RWPE1 (cell line): ENCODE measurements around the gene ANXA8.
"Not testable (repeated sequence)": the region's sequence is repeated elsewhere in the genome, so short reads cannot be mapped to it uniquely, and the experiment has no call there.

Source experiments
- CTCF ChIA-PET: fragments of 350-600 bp; sonication (Branson Sonifier 250); formaldehyde crosslinking; extraction: SDS; loops from one replicate; lab custom pipeline; 2021; lab: Yijun Ruan, JAX
- POLR2A ChIA-PET: fragments of 400-600 bp; formaldehyde crosslinking; extraction: SDS; loops from one replicate; lab custom pipeline; 2020; ENCODE audit warnings: antibody characterized with exemption; ENCODE audit not compliant: low non-redundant PET; lab: Yijun Ruan, JAX
- DNase-seq: peaks from one replicate; pipeline ENCODE4 v3.0.0; 2012; ENCODE audit warnings: low spot score
- H3K27ac ChIP-seq: fragments of 450-650 bp; 2 replicates; pipeline ENCODE4 v1.5.1; 2017
- CTCF ChIP-seq: fragments of 450-650 bp; conservative IDR thresholded peaks from 2 replicates; pipeline ENCODE4 v1.5.1; 2017; ENCODE audit warnings: low read depth, mild to moderate bottlenecking

ANXA8 gene

GRCh38 chr10:47457528-47457820, 26.4 kb downstream of the ANXA8 start:
- no peak for TF ChIP-seq CTCF
- POLR2A ChIA-PET: no interaction called here
- no peak overlapping the region for H3K27ac ChIP-seq
- CTCF ChIA-PET: no interaction called here
- no peak for DNase-seq

- DNase-seq: no peak
- H3K27ac ChIP-seq: no peak overlapping the region
- CTCF ChIA-PET: no interaction called here
- POLR2A ChIA-PET: no interaction called here
- no peak for TF ChIP-seq CTCF
Observed at GRCh38 chr10:47456794-47457527, 27.0 kb downstream of the ANXA8 start.

- ChIA-PET CTCF (interaction anchor here (0.6 kb wide), 1 partner anchor 1228 kb away, joined by 3 read pairs; no protein-coding TSS in a partner anchor), POLR2A (no interaction called here)
- no peak overlapping the region for H3K27ac ChIP-seq
- DNase-seq: no peak
- no peak for TF ChIP-seq CTCF
Observed at GRCh38 chr10:47456079-47456785, 27.7 kb downstream of the ANXA8 start.

GRCh38 chr10:47455350-47456078, 28.4 kb downstream of the ANXA8 start:
- POLR2A ChIA-PET: not testable (repeated sequence)

GRCh38 chr10:47454780-47455058, 29.2 kb downstream of the ANXA8 start:
- no peak overlapping the region for H3K27ac ChIP-seq
- DNase-seq: no peak
- POLR2A ChIA-PET: no interaction called here
- no peak for TF ChIP-seq CTCF
- CTCF ChIA-PET: no interaction called here

More at GRCh38 chr10:47455350-47456078, 28.4 kb downstream of the ANXA8 start:
- H3K27ac ChIP-seq, DNase-seq: not testable (repeated sequence)
- CTCF ChIA-PET: interaction anchor here (0.6 kb wide), 1 partner anchor 1227 kb away, joined by 3 read pairs; no protein-coding TSS in a partner anchor

GRCh38 chr10:47454008-47454779, 29.7 kb downstream of the ANXA8 start:
- TF ChIP-seq CTCF: no peak
- H3K27ac ChIP-seq: no peak overlapping the region
- ChIA-PET CTCF (no interaction called here), POLR2A (no interaction called here)
- DNase-seq: no peak
